Activated naive CD4-positive, alpha-beta T cell treated with anti-CD3 and anti-CD28 coated beads for 36 hours (primary cell): ENCODE results near the gene C5AR1. TPM values are rescaled to one million over a fixed set of nuclear protein-coding genes. Genes with fewer than 3 reads are reported as not detected.
A peak's percentile ranks its signal among the peaks of the same experiment; 100 is the strongest.
"Not testable (repeated sequence)": the region's sequence is repeated elsewhere in the genome, so short reads cannot be mapped to it uniquely, and the experiment has no call there.

Experiments used
- CTCF ChIA-PET: fragments of 350-600 bp; sonication (Branson Sonifier 250); formaldehyde crosslinking; loops from one replicate; lab custom pipeline; 2021; ENCODE audit warnings: antibody characterized with exemption; lab: Charles Lee
- DNase-seq: peaks from one replicate; pipeline ENCODE4 v3.0.0-alpha.2; 2020
- H3K27ac Mint-ChIP-seq: one replicate; pipeline ENCODE4 v1.8.0; 2021; ENCODE audit warnings: mild to moderate bottlenecking, mixed read lengths
- H3K27me3 Mint-ChIP-seq: one replicate; pipeline ENCODE4 v1.8.0; 2021; ENCODE audit warnings: low read depth, mixed read lengths
- H3K36me3 Mint-ChIP-seq: one replicate; pipeline ENCODE4 v1.8.0; 2021; ENCODE audit warnings: low read depth, mixed read lengths
- H3K4me1 Mint-ChIP-seq: one replicate; pipeline ENCODE4 v1.8.0; 2021; ENCODE audit warnings: low read depth, mixed read lengths
- H3K4me3 Mint-ChIP-seq: one replicate; pipeline ENCODE4 v1.8.0; 2021; ENCODE audit warnings: mild to moderate bottlenecking, moderate library complexity, mixed read lengths
- H3K9me3 Mint-ChIP-seq: one replicate; pipeline ENCODE4 v1.8.0; 2021; ENCODE audit warnings: mixed read lengths
- intact Hi-C: fragments of 100-400 bp; cut with micrococcal nuclease; formaldehyde crosslinking; loops from one replicate; pipeline ENCODE4 v1.15.1; 2023
- total RNA-seq, 2 experiments: library from RNA; stranded (reverse); gene quantifications; one replicate each; pipeline ENCODE4 v1.2.3, GENCODE V29; 2021

C5AR1 gene
- total RNA-seq, 2 experiments from 2014 or later = 0.19 TPM; not detected in 1

- H3K9me3 Mint-ChIP-seq = no peaks in the 10 kb centered on the region
- H3K4me3 Mint-ChIP-seq = peak overlapping the region; percentile 96
- peaks cover 17% of the 10 kb centered on the region for H3K36me3 Mint-ChIP-seq
- intact Hi-C loops = loop anchor here (1.0 kb wide), 4 partner anchors 16 to 87 kb away; partner anchors contain the start of gene DHX34
- H3K27me3 Mint-ChIP-seq = no peaks in the 10 kb centered on the region
- DNase-seq = peak; percentile 90
- peaks cover 22% of the 10 kb centered on the region for H3K4me1 Mint-ChIP-seq
- CTCF ChIA-PET = interaction anchor here (0.7 to 3.6 kb wide), 6 partner anchors 11 to 242 kb away, joined by 3 to 16 read pairs (median 4); no protein-coding TSS in a partner anchor
- peak overlapping the region; percentile 97 for H3K27ac Mint-ChIP-seq
Measured at GRCh38 chr19:47273313-47274070, 36.2 kb upstream of the C5AR1 start.

DNA sequence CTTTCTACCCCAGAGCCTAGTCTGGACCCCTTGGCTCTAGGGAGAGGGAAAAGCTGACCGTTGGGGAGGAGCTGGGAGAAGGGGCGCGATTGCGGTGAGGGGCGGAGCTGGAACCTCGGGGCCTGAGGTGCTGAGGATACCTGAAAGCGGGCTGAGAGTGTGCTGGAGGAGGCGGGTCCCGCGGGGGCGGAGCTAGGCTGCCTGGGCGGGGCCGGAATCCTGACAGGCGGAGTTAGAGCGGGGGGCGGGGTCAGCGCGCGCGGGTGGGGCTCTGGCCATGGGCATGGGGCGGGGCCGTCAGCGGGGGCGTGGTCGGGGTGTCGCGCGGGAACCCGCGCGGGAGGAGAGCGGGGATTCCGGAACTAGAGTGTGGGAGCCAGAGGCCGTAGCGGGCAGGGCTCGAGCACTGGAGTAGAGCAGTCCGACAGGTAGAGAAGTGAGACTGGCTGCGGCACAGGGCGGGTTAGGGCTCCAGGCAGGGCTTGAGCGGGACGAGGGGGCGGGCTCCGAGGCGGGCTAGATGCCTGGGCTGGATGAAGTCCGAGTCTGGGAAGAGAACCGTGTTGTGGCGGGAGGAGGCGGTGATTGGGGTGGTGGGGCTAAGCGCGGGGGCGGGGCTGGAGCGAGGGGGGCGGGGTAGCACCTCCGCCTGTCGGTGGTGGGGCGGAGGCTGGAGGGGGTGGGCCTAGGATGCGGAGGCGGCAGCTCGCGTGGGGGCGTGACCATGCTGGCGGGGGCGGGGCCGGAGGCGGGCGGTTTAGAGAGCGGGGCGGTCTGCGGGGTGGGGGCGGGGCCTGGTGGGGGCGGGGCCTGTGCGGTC is 35.4 kb upstream of the C5AR1 start, which contains the start of gene INAFM1:
INAFM1 (plus strand) TSS at position 815 of the 820 bp plus-strand sequence. CDS start 35 bp downstream, outside the sequence.
- Mint-ChIP-seq H3K27me3 (no peaks in the 10 kb centered on the region), H3K9me3 (no peaks in the 10 kb centered on the region), H3K4me3 (peak within 1 kb of the TSS; percentile 96), H3K36me3 (peaks cover 17% of the 10 kb centered on the region), H3K4me1 (peaks cover 22% of the 10 kb centered on the region), H3K27ac (peak within 1 kb of the TSS; percentile 97)
- CTCF ChIA-PET = interaction anchor here (0.7 to 3.6 kb wide), 7 partner anchors 11 to 242 kb away, joined by 3 to 16 read pairs (median 5); partner anchors contain the start of gene DHX34
- peak; percentile 100 for DNase-seq
- intact Hi-C loops = loop anchor here (1.0 kb wide), 4 partner anchors 17 to 88 kb away; partner anchors contain the start of gene DHX34

DNA sequence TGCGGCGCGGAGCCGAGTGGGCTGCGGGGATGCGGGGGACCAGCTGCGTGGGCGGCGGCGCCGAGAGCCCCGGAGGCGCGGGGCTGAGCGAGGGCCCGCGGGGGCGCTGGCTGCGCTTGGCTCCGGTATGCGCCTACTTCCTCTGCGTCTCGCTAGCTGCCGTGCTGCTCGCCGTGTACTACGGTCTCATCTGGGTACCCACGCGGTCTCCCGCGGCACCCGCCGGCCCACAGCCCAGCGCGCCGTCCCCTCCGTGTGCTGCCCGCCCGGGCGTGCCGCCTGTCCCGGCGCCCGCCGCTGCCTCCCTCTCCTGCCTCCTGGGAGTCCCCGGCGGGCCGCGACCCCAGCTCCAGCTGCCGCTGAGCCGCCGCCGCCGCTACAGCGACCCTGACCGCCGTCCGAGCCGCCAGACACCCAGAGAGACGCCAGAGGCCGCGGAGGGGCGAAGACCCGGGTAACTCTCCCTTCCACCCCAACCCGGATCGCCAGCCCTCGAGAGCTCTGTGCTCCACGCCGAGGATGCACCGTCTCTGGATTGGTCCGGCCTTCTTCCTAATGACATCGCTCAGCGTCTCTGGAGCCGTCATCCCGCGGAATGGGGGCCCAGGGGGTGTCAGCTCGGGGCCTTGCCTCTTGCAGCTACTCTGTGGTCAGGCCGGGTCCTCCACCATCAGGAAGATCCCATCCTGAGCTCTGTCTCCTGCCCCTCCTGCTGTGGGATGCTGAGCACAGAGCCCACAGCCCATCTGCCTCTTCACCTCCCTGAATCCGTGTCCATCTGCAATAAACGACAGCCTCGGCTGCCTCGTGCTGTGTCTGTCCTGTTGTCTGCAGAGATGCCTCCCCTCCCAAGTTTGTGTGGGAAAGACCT is 34.5 kb upstream of the C5AR1 start:
- peak overlapping the region; percentile 67 for H3K4me3 Mint-ChIP-seq
- no peak for DNase-seq
- peaks cover 16% of the 10 kb centered on the region for H3K36me3 Mint-ChIP-seq
- intact Hi-C loops = loop anchor here (1.0 kb wide), 4 partner anchors 18 to 89 kb away; partner anchors contain the start of gene DHX34
- H3K4me1 Mint-ChIP-seq = peaks cover 22% of the 10 kb centered on the region
- H3K27me3 Mint-ChIP-seq = no peaks in the 10 kb centered on the region
- no peak overlapping the region for H3K27ac Mint-ChIP-seq
- CTCF ChIA-PET = interaction anchor here (0.6 to 3.6 kb wide), 6 partner anchors 10 to 209 kb away, joined by 3 to 16 read pairs (median 6); partner anchors contain the start of genes DHX34 and KPTN
- H3K9me3 Mint-ChIP-seq = no peaks in the 10 kb centered on the region

- peak overlapping the region; percentile 26 for H3K27ac Mint-ChIP-seq
- H3K36me3 Mint-ChIP-seq = peaks cover 13% of the 10 kb centered on the region
- CTCF ChIA-PET = interaction anchor here (0.6 to 3.6 kb wide), 5 partner anchors 9 to 208 kb away, joined by 3 to 16 read pairs (median 3); partner anchors contain the start of genes DHX34 and KPTN
Measured at GRCh38 chr19:47275791-47276461, 33.7 kb upstream of the C5AR1 start.

GRCh38 chr19:47276513-47276912 is 33.1 kb upstream of the C5AR1 start:
- H3K27ac Mint-ChIP-seq, H3K4me3 Mint-ChIP-seq, intact Hi-C loops, H3K27me3 Mint-ChIP-seq, H3K9me3 Mint-ChIP-seq, DNase-seq: not testable (repeated sequence)
- H3K4me1 Mint-ChIP-seq = peaks cover 22% of the 10 kb centered on the region
- CTCF ChIA-PET = interaction anchor here (1.4 to 3.6 kb wide), 2 partner anchors 8 to 115 kb away, joined by 3 to 16 read pairs; no protein-coding TSS in a partner anchor
- H3K36me3 Mint-ChIP-seq = peaks cover 10% of the 10 kb centered on the region

More at GRCh38 chr19:47275791-47276461, 33.7 kb upstream of the C5AR1 start:
- H3K27me3 Mint-ChIP-seq = no peaks in the 10 kb centered on the region
- H3K9me3 Mint-ChIP-seq = no peaks in the 10 kb centered on the region
- DNase-seq = no peak
- peaks cover 22% of the 10 kb centered on the region for H3K4me1 Mint-ChIP-seq
- peak overlapping the region; percentile 67 for H3K4me3 Mint-ChIP-seq
- intact Hi-C loops = no loop called here

- CTCF ChIA-PET = interaction anchor here (0.5 to 1.4 kb wide), 4 partner anchors 15 to 978 kb away, joined by 3 to 4 read pairs (median 3); no protein-coding TSS in a partner anchor
- Mint-ChIP-seq H3K4me1 (peaks cover 12% of the 10 kb centered on the region), H3K36me3 (peaks cover 10% of the 10 kb centered on the region), H3K27ac (no peak overlapping the region), H3K27me3 (no peaks in the 10 kb centered on the region), H3K9me3 (no peaks in the 10 kb centered on the region), H3K4me3 (no peak overlapping the region)
- intact Hi-C loops = loop anchor here (5.0 kb wide), 2 partner anchors 147 to 417 kb away; no protein-coding TSS in a partner anchor
- DNase-seq = peak; percentile 74
Measured at GRCh38 chr19:47280183-47280797, 29.4 kb upstream of the C5AR1 start.

DNA sequence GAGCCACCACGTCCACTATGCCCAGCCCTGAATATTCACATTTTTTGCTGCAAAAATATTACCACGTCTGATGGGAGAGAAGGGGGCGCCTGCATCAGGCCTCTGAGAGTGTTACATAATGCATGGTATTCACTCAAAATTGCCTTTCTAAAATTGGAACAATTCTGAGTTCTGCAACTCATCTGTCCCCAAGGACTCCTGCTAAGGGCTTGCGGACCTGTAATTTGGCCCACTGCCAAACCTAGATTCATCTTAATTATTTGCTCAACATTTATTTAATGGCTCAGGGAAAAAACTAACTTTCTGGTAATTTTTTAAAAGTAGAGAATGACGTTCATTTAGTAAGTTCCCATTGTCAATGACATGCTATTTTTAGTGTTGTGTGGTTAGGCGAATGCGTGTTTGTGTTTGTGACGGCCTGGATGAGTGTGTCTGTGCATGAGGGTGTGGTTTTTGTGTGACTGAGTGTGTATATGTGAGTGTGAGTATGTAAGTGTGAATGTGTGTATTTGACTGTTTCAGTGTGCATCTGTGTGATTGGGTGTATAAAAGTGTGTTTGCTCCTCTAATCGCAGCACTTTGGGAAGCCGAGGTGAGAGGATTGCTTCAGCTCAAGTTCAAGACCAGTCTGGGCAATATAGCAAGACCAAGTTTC is 26.1 kb upstream of the C5AR1 start:
- Mint-ChIP-seq H3K27me3 (no peaks in the 10 kb centered on the region), H3K4me1 (peaks cover 3% of the 10 kb centered on the region), H3K9me3 (no peaks in the 10 kb centered on the region), H3K27ac (no peak overlapping the region), H3K4me3 (no peak overlapping the region), H3K36me3 (peaks cover 2% of the 10 kb centered on the region)
- intact Hi-C loops = loop anchor here (1.0 to 5.0 kb wide), 4 partner anchors 32 to 414 kb away; no protein-coding TSS in a partner anchor
- CTCF ChIA-PET = interaction anchor here (0.6 to 1.7 kb wide), 5 partner anchors 10 to 1305 kb away, joined by 3 to 9 read pairs (median 4); no protein-coding TSS in a partner anchor
- DNase-seq = no peak

- H3K27me3 Mint-ChIP-seq = no peaks in the 10 kb centered on the region
- H3K4me3 Mint-ChIP-seq = no peak overlapping the region
- H3K36me3 Mint-ChIP-seq = peaks cover 2% of the 10 kb centered on the region
- no peak overlapping the region for H3K27ac Mint-ChIP-seq
- H3K9me3 Mint-ChIP-seq = no peaks in the 10 kb centered on the region
- CTCF ChIA-PET = interaction anchor here (0.7 to 1.8 kb wide), 15 partner anchors 9 to 429 kb away, joined by 3 to 16 read pairs (median 4); partner anchors contain the start of genes EHD2 and INAFM1
- peaks cover 6% of the 10 kb centered on the region for H3K4me1 Mint-ChIP-seq
- DNase-seq = peak; percentile 58
- intact Hi-C loops = loop anchor here (1.0 to 5.0 kb wide), 4 partner anchors 31 to 413 kb away; no protein-coding TSS in a partner anchor
Measured at GRCh38 chr19:47284324-47284899, 25.2 kb upstream of the C5AR1 start.

DNA sequence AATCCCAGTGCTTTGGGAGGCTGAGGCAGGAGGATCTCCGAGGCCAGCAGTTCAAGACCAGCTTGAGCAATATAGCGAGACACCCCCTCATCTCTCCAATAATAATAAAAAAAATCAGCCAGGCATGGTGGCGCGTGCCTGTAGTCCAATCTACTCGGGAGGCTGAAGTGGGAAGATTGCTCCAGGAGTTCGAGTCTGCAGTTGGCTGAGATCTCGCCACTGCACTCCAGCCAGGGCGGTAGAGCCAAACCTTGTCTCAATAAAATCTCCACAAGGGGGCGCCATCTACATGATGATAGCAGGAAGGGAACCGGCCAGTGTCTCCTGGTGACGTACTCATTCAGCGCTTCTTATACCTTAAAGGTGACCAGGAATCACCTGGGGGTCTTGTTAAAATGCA is 13.6 kb upstream of the C5AR1 start:
- CTCF ChIA-PET = interaction anchor here (0.7 to 3.5 kb wide), 6 partner anchors 10 to 95 kb away, joined by 3 to 25 read pairs (median 4); partner anchors contain the start of gene DHX34
- Mint-ChIP-seq H3K27me3 (no peaks in the 10 kb centered on the region), H3K4me3 (no peak overlapping the region), H3K4me1 (no peaks in the 10 kb centered on the region), H3K36me3 (no peaks in the 10 kb centered on the region), H3K9me3 (no peaks in the 10 kb centered on the region), H3K27ac (no peak overlapping the region)
- DNase-seq = peak; percentile 91
- intact Hi-C loops = loop anchor here (1.0 to 2.0 kb wide), 4 partner anchors 95 to 411 kb away; no protein-coding TSS in a partner anchor
